Measurements from ENCODE around the gene TRIB2.

Gene TRIB2

DNA sequence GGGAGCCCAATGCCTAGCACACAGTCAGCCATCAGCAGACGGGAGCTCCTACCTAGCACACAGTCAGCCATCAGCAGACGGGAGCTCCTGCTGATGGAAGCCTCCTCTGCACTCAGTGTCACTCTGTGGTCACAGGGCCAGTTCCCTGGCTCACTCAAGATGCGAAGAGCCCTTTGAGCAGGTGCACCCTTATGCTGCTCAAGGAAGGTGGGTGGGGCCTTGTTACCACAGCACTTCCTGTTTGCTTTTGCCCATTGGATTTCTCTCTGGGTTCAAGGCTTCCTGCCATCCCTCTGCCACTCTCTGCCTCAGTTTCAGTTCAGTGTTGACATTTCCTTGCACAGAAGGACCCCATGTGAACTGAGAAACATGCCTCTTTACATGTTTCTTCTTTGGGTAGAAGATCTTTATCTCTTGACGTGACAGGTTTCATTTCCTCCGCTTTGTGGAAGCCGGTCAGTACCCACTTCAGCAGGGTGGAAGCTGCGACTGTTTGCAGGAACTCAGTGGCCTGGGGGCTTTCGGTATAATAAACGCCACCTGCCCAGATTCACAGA is 11.6 kb downstream of the TRIB2 start:
- TF ChIP-seq, protein P1, sequence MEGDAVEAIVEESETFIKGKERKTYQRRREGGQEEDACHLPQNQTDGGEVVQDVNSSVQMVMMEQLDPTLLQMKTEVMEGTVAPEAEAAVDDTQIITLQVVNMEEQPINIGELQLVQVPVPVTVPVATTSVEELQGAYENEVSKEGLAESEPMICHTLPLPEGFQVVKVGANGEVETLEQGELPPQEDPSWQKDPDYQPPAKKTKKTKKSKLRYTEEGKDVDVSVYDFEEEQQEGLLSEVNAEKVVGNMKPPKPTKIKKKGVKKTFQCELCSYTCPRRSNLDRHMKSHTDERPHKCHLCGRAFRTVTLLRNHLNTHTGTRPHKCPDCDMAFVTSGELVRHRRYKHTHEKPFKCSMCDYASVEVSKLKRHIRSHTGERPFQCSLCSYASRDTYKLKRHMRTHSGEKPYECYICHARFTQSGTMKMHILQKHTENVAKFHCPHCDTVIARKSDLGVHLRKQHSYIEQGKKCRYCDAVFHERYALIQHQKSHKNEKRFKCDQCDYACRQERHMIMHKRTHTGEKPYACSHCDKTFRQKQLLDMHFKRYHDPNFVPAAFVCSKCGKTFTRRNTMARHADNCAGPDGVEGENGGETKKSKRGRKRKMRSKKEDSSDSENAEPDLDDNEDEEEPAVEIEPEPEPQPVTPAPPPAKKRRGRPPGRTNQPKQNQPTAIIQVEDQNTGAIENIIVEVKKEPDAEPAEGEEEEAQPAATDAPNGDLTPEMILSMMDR (IDR thresholded peaks at IDR 0.05; ENCODE audit: control insufficient read depth, insufficient read depth, low read depth, low read length, missing control alignments): no peak
- no peak for DNase-seq (ENCODE audit: low read depth)
- H3K4me3 ChIP-seq (ENCODE audit: control insufficient read depth, low read depth, low read length): no peak overlapping the region

DNA sequence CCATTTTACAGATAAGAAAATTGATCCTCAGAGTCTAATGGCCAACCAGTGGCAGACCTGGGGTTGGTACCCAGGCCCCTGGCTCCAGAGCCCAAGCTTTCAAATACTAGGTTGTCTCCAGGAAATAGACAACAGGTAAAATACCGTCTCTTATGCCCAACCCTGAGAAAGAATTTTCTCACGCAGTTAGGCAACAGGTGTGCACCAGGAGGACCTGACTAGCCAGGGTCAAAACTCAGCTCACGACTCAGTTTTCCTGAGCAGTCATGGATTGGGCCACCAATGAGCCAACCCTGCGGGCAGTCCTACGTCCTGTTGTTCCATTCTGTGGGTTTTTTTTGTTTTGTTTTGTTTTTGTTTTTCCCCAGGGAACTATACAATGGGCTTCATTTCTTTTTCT is 13.5 kb downstream of the TRIB2 start:
- DNase-seq (ENCODE audit: low read depth): no peak
- TF ChIP-seq, protein P1 (IDR thresholded peaks at IDR 0.05; ENCODE audit: control insufficient read depth, insufficient read depth, low read depth, low read length, missing control alignments): no peak

DNA sequence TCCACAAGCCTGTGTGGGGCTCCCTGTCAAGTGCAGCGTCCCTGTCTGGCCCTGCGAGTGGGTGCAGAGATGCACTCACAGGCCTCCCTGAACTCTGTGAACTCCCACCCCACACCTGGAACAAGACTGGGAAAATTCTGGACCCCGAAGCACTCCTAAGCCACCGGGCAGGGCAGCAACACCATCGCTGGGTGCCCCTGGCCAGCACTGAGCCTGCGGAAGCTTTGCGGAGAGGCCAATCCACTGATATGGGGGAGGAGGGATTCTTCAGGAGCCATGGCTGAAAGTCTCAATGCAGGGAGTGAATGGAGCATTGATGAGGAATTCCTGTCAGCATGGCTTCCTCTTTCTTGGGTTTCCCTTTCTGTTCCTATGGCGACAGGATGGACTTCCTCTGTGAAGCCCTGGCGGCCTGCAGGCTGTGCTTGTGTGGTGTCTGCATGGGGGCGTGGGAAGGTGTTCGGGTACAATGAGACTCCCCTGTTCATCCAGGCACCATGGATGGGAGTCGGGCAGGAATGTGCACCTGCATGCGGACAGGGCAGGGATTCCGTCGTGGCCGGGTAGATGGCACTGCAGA is 15.1 kb downstream of the TRIB2 start:
- TF ChIP-seq, protein P1 (IDR thresholded peaks at IDR 0.05; ENCODE audit: control insufficient read depth, insufficient read depth, low read depth, low read length, missing control alignments): no peak
- no peak for DNase-seq (ENCODE audit: low read depth)
- H3K4me3 ChIP-seq (ENCODE audit: control insufficient read depth, low read depth, low read length): no peak overlapping the region

More for the DNA sequence above, 13.5 kb downstream of the TRIB2 start:
- H3K4me3 ChIP-seq (ENCODE audit: control insufficient read depth, low read depth, low read length): no peak overlapping the region

DNA sequence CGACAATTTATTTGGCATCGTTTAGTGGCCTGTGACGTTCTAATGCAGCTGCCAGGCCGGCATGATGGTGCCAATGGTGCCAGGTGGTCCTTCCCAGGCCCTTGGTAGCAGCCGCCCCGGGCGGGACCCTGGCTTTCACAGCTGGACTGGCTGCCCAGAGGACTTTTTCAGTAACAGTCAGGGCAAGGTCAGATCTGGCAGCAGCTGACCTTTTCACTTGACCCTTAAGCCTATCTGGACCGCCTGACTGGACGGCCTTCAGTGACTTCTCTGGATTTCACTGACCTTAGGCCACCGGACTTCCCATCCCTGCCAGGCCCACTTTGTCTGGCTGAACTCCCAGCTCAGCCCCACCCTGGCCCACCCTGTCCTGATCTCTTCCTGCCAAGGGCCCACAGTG is 15.9 kb downstream of the TRIB2 start:
- H3K4me3 ChIP-seq (ENCODE audit: control insufficient read depth, low read depth, low read length): no peak overlapping the region
- DNase-seq (ENCODE audit: low read depth): no peak
- TF ChIP-seq, protein P1 (IDR thresholded peaks at IDR 0.05; ENCODE audit: control insufficient read depth, insufficient read depth, low read depth, low read length, missing control alignments): no peak

DNA sequence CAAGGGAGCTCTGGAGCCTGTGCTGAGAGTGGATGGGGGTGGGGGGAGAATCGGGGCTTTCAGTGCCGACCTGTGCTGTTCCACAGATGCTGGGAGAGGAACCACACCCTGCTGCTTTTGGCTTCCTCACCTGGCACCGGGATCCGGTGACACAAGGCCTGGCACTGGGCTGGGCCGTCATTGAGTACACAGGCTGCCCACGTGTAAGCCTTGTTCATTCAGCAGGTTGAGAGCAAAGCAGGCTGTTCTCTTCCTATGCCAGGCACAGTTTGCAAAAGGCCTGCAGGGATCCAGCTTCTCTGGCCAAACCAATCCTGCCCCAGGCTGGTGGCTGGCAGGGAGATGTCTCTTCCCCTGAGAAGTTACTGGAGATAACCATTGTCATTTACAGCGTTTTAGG is 17.1 kb downstream of the TRIB2 start:
- TF ChIP-seq, protein P1 (IDR thresholded peaks at IDR 0.05; ENCODE audit: control insufficient read depth, insufficient read depth, low read depth, low read length, missing control alignments): no peak
- H3K4me3 ChIP-seq (ENCODE audit: control insufficient read depth, low read depth, low read length): no peak overlapping the region
- no peak for DNase-seq (ENCODE audit: low read depth)

DNA sequence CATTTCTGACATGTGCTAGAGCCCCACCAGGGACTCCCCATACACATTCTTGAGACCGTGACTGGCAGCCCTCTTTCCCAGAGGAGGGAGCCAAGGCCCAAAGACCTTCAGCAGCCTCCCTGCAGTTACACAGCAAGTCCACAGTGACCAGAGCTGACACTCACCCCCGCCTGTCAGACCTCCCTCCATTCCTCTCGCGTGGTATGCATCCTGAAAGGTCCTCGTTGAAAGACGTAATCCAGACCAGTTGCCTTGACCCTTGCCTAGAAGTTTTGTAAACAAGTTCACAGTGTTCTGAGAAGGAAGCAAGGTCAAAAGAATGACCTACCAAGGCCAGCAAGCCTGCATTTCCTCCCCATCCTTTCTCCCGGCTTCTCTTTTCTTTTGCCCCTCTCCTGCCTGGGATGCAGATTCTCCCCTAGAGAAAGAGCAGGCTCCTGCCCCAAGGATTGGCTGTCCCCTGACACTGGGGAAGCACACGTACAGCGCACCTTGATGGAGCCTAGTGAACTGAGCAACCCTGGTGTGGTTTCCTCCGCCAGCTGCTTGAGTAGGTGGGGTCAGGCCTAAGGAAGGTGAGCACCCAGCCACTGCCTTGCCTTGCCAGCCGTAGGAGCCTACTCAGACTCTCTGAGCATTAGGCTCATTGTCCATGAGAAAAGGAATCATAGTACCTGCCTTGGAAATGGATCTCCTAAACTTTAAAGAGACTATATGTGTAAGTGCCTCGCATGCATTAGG is 18.3 kb downstream of the TRIB2 start:
- no peak overlapping the region for H3K4me3 ChIP-seq (ENCODE audit: control insufficient read depth, low read depth, low read length)
- no peak for DNase-seq (ENCODE audit: low read depth)
- TF ChIP-seq, protein P1 (IDR thresholded peaks at IDR 0.05; ENCODE audit: control insufficient read depth, insufficient read depth, low read depth, low read length, missing control alignments): no peak

Data from AG09309 (cell line).